ENCODE data around the gene COL27A1.

Gene COL27A1

DNA sequence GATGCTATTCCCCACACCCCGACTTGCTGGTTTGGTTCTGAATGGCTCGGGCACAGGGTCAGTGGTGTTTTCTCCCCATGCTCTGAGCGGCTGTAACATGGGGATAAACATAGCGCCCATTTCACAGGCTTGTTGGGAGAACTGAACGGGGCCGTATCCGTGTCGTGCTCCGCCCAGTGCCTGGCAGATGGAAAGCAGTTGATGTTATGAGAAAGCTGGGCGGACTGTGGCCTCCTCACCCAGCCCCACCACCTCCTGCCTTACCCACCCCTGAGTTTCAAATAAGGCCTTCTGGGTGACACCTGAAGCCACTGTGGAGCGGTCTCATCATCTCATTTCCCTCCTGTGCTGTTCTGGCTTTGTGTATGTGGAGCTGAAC, 188.8 kb downstream of the COL27A1 start:
- TF ChIP-seq ZC3H10 (CRISPR knock-in tag; IDR thresholded peaks at IDR 0.05) = no peak
- TF ChIP-seq SNAI2 (CRISPR knock-in tag; IDR thresholded peaks at IDR 0.05) = no peak
- TF ChIP-seq ARNTL (CRISPR knock-in tag; IDR thresholded peaks at IDR 0.05; ENCODE audit: borderline replicate concordance, low read depth) = no peak
- no peak for TF ChIP-seq BACH2 (CRISPR knock-in tag; IDR thresholded peaks at IDR 0.05; ENCODE audit: borderline replicate concordance)
- TF ChIP-seq, protein P1, sequence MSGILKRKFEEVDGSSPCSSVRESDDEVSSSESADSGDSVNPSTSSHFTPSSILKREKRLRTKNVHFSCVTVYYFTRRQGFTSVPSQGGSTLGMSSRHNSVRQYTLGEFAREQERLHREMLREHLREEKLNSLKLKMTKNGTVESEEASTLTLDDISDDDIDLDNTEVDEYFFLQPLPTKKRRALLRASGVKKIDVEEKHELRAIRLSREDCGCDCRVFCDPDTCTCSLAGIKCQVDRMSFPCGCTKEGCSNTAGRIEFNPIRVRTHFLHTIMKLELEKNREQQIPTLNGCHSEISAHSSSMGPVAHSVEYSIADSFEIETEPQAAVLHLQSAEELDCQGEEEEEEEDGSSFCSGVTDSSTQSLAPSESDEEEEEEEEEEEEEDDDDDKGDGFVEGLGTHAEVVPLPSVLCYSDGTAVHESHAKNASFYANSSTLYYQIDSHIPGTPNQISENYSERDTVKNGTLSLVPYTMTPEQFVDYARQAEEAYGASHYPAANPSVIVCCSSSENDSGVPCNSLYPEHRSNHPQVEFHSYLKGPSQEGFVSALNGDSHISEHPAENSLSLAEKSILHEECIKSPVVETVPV (CRISPR knock-in tag; IDR thresholded peaks at IDR 0.05) = no peak
- TF ChIP-seq PPARA (CRISPR knock-in tag; IDR thresholded peaks at IDR 0.05; ENCODE audit: borderline replicate concordance) = no peak
- no peak for TF ChIP-seq TOX (CRISPR knock-in tag; IDR thresholded peaks at IDR 0.05; ENCODE audit: borderline replicate concordance)
- TF ChIP-seq ZNF565 (CRISPR knock-in tag; conservative IDR thresholded peaks at IDR 0.05; ENCODE audit: low read depth) = no peak
- no peak for TF ChIP-seq ISL1 (CRISPR knock-in tag; IDR thresholded peaks at IDR 0.05)
- TF ChIP-seq ESRRG (CRISPR knock-in tag; IDR thresholded peaks at IDR 0.05) = no peak
- no peak for TF ChIP-seq OSR1 (CRISPR knock-in tag; IDR thresholded peaks at IDR 0.05)
- TF ChIP-seq, protein P2, sequence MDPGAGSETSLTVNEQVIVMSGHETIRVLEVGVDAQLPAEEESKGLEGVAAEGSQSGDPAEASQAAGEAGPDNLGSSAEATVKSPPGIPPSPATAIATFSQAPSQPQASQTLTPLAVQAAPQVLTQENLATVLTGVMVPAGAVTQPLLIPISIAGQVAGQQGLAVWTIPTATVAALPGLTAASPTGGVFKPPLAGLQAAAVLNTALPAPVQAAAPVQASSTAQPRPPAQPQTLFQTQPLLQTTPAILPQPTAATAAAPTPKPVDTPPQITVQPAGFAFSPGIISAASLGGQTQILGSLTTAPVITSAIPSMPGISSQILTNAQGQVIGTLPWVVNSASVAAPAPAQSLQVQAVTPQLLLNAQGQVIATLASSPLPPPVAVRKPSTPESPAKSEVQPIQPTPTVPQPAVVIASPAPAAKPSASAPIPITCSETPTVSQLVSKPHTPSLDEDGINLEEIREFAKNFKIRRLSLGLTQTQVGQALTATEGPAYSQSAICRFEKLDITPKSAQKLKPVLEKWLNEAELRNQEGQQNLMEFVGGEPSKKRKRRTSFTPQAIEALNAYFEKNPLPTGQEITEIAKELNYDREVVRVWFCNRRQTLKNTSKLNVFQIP (CRISPR knock-in tag; IDR thresholded peaks at IDR 0.05; ENCODE audit: borderline replicate concordance, low read depth) = no peak
- no peak for TF ChIP-seq RARB (CRISPR knock-in tag; IDR thresholded peaks at IDR 0.05)
- TF ChIP-seq GLIS3 (CRISPR knock-in tag; IDR thresholded peaks at IDR 0.05) = no peak
- TF ChIP-seq, protein P3, sequence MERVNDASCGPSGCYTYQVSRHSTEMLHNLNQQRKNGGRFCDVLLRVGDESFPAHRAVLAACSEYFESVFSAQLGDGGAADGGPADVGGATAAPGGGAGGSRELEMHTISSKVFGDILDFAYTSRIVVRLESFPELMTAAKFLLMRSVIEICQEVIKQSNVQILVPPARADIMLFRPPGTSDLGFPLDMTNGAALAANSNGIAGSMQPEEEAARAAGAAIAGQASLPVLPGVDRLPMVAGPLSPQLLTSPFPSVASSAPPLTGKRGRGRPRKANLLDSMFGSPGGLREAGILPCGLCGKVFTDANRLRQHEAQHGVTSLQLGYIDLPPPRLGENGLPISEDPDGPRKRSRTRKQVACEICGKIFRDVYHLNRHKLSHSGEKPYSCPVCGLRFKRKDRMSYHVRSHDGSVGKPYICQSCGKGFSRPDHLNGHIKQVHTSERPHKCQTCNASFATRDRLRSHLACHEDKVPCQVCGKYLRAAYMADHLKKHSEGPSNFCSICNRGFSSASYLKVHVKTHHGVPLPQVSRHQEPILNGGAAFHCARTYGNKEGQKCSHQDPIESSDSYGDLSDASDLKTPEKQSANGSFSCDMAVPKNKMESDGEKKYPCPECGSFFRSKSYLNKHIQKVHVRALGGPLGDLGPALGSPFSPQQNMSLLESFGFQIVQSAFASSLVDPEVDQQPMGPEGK (CRISPR knock-in tag; IDR thresholded peaks at IDR 0.05; ENCODE audit: borderline replicate concordance) = no peak
- ATAC-seq = no peak

DNA sequence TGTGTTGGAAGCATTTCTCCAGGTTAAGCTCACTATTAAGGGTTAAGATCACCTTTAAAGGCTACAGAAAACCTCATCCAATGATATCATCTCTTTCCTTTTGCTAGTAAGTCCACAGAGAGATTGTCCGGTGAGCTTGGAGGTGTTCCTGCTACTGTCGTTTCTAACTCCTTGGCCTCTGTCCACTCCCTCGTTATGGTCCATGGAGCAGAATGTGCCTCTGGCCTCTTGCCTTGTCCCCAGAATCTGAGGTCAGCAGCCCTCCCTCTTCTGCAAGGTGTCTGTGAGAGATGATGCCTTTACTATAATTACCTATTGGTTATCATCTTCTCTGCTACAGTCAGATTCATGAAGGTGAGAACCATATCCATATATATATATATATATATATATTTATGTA, 189.4 kb downstream of the COL27A1 start:
- TF ChIP-seq ZNF70 (CRISPR knock-in tag; IDR thresholded peaks at IDR 0.05) (no peak), ESRRG (CRISPR knock-in tag; IDR thresholded peaks at IDR 0.05) (no peak), TCF4 (CRISPR knock-in tag; IDR thresholded peaks at IDR 0.05; ENCODE audit: borderline replicate concordance) (no peak), GLIS3 (CRISPR knock-in tag; IDR thresholded peaks at IDR 0.05) (no peak), ZFP3 (CRISPR knock-in tag; IDR thresholded peaks at IDR 0.05) (no peak), ARNTL (CRISPR knock-in tag; IDR thresholded peaks at IDR 0.05; ENCODE audit: borderline replicate concordance, low read depth) (no peak), ZC3H10 (CRISPR knock-in tag; IDR thresholded peaks at IDR 0.05) (no peak), PPARA (CRISPR knock-in tag; IDR thresholded peaks at IDR 0.05; ENCODE audit: borderline replicate concordance) (no peak), RARB (CRISPR knock-in tag; IDR thresholded peaks at IDR 0.05) (no peak), OSR1 (CRISPR knock-in tag; IDR thresholded peaks at IDR 0.05) (no peak), CSDC2 (CRISPR knock-in tag; IDR thresholded peaks at IDR 0.05) (no peak), ZFP30 (CRISPR knock-in tag; IDR thresholded peaks at IDR 0.05) (no peak), TOX (CRISPR knock-in tag; IDR thresholded peaks at IDR 0.05; ENCODE audit: borderline replicate concordance) (no peak), BACH2 (CRISPR knock-in tag; IDR thresholded peaks at IDR 0.05; ENCODE audit: borderline replicate concordance) (no peak)
- TF ChIP-seq, protein P2 (CRISPR knock-in tag; IDR thresholded peaks at IDR 0.05; ENCODE audit: borderline replicate concordance, low read depth) = no peak
- TF ChIP-seq, protein P4, sequence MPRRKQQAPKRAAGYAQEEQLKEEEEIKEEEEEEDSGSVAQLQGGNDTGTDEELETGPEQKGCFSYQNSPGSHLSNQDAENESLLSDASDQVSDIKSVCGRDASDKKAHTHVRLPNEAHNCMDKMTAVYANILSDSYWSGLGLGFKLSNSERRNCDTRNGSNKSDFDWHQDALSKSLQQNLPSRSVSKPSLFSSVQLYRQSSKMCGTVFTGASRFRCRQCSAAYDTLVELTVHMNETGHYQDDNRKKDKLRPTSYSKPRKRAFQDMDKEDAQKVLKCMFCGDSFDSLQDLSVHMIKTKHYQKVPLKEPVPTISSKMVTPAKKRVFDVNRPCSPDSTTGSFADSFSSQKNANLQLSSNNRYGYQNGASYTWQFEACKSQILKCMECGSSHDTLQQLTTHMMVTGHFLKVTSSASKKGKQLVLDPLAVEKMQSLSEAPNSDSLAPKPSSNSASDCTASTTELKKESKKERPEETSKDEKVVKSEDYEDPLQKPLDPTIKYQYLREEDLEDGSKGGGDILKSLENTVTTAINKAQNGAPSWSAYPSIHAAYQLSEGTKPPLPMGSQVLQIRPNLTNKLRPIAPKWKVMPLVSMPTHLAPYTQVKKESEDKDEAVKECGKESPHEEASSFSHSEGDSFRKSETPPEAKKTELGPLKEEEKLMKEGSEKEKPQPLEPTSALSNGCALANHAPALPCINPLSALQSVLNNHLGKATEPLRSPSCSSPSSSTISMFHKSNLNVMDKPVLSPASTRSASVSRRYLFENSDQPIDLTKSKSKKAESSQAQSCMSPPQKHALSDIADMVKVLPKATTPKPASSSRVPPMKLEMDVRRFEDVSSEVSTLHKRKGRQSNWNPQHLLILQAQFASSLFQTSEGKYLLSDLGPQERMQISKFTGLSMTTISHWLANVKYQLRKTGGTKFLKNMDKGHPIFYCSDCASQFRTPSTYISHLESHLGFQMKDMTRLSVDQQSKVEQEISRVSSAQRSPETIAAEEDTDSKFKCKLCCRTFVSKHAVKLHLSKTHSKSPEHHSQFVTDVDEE (CRISPR knock-in tag; IDR thresholded peaks at IDR 0.05) = no peak
- TF ChIP-seq, protein P5, sequence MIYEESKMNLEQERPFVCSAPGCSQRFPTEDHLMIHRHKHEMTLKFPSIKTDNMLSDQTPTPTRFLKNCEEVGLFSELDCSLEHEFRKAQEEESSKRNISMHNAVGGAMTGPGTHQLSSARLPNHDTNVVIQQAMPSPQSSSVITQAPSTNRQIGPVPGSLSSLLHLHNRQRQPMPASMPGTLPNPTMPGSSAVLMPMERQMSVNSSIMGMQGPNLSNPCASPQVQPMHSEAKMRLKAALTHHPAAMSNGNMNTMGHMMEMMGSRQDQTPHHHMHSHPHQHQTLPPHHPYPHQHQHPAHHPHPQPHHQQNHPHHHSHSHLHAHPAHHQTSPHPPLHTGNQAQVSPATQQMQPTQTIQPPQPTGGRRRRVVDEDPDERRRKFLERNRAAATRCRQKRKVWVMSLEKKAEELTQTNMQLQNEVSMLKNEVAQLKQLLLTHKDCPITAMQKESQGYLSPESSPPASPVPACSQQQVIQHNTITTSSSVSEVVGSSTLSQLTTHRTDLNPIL (CRISPR knock-in tag; IDR thresholded peaks at IDR 0.05; ENCODE audit: low read depth) = no peak
- TF ChIP-seq, protein P1 (CRISPR knock-in tag; IDR thresholded peaks at IDR 0.05) = no peak

More for the DNA sequence above, 189.4 kb downstream of the COL27A1 start:
- no peak for ATAC-seq
